HG03139 (cell line): ENCODE results near the gene MORC4.
"Not testable (repeated sequence)": the region's sequence is repeated elsewhere in the genome, so short reads cannot be mapped to it uniquely, and the experiment has no call there.

Source experiments
- ATAC-seq: cut with Tn5 transposase; IDR thresholded peaks from one replicate; pipeline ENCODE4 v1.9.1; 2021; ENCODE audit not compliant: unreplicated experiment

Gene MORC4

DNA sequence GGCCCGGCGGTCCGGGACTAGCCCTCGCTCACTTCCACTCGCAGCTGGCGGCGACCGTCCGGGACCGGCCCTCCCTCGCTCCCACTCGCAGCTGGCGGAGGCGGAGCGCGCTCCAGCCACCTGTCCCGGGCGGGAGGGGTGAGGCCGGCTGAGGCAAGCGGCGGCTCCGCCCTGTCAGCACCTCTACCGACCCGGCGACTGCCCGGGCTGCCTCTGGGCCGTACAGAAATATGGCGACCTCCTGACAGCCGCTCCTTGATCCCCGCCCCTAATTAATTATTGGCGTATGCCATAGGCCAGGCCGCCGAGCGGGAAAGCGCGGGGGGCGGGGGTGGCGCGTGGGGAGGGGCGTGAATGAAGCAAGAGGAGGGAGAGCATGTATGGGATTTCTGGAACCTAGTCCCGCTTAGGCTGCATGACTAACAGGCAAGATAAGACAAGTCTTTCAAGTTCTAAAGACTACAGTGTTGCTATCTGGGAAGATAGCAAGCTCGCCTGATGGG, at the start of gene MORC4:
MORC4 (minus strand) TSS at position 200 of the 503 bp plus-strand sequence. CDS start 243 bp downstream, outside the sequence.
- peak; percentile 83 for ATAC-seq

DNA sequence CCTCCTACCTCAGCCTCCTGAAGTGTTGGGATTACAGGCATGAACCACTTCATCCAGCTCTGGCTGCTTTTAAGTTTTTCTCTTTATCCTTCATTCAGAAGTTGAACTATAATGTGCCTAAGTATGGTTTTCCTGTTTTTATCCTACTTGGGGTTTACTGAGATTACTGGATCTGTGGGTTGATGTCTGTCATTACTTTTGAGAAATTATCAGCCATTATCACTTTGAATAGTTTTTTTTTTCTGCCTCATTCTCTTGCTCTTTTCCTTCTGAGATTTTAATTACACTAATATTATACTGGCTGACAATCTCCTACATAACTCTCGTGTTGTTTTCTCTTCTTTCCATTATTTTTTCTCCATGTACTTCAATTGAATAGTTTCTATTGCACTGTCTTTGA, 47.6 kb upstream of the MORC4 start:
- ATAC-seq: no peak

DNA sequence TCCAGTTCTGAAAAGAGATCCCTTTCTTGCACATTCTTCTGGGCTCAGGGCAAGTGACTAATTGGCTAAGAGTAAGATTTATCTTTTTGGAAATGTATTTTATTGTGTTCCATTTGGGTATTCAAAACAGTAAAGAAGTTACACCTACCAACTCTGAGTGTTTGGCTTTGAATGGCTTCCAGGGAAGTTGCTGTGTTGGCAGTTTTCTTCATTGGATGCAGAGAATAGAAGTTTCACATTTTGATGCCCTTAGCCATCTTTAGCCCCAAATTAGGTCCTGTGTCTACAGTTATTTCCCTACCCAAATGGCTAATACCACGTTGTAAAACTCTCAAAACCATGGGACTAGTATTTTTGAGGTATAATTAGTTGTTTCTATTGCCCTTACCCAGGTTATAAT, 29.7 kb upstream of the MORC4 start:
- ATAC-seq: no peak

DNA sequence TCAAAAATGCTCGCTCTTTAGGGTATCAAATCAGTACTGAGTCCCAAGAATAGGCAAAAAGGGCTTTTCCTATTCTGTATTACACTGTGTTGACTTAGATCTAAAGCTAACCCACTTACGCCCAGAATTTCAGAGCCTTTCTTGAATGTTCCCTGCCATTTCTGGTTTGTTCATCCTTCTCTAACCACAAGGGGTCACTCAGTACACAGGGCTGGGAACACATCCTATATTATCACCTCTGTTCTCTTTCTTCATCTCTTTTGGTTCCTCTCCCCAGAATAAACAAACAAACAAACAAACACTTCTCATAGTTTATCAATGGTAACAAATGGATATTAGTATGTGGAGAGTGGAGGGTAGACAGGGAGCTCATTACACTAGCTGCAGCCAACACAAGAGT, 25.5 kb upstream of the MORC4 start:
- ATAC-seq: no peak

DNA sequence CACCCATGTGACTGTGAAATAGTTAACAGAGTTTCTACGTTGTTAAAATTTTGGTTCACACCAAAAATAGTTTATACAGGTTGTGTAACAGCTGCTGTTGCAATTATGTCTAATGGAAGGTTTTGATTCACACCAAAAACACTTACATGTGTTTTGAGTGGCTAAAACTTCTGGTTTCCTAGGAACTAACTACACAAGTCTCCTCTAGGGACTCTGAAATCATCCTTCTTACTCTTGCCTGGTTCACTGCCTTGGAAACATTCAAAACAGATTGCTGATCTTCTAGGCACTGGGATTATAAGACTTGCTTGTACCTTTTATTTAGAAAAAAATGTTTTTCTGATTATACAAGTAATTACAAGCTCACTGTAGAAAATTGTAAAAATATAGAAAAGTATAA, 14.9 kb upstream of the MORC4 start:
- no peak for ATAC-seq

DNA sequence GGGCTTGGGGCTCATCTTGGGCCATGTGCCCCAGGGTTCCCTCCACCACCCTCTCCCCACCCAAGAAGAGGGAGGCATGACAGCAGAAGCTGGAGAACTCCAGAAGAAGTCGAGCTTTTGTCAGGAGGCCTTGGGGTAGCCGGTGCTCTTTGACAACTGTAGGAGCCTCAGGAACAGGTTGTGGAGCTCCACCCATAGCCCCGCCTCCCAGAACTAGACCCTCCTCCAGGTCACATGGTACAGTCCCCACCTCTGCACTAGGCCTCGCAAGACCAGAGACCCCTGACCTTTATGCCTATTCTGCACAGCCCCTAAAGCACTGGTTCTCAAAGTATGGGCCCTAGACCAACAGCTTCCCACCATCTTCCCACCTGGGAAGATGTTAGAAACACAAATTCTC, 8.0 kb upstream of the MORC4 start:
- ATAC-seq: no peak

DNA sequence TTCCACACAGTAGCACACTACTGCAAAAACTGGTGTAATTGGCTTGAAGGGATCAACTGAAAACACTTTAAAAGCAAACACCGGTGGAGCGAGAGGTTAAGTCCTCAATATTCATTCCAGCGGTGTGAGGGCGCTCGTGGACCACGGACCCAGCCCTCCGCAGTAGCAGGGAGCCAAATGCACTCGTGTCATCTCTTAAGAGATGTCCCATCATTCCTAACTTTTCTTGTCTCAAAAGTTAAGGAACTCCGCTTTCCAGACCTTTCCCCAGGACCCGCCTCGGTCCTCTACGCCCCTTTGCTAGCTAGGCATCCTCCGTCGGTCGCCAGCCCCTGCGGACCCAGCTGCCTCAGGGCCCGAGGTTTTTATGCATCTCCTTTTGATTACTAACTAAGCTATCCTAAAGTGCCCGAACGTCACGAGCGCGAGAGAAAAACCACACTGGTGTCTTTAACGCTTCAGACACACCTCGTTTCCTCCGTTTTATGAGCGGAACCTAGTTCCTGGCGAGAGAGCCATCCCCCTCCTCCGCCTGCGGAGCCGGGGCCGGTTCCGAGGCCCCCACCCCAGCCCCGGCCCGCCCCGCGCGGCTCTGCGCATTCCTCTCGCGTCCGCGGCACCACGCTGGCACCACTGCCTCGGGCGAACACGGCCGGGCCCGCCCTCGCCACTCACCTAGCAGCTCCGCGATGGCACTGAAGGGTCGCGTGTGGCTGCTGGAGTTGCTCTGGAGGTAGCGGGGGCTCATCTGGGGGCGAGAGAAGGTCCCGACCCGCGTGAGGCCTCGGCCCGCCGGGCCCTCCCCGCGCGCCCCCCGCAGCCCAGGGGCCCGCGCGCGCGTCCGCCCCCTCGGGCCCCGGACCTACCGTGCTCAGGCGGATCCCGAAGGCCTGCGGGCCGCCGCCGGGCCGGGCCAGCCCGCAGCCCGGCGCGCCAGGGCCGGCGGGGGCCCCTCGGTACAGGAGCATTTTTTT, 723 bp downstream of the MORC4 start:
- peak; percentile 19 for ATAC-seq

DNA sequence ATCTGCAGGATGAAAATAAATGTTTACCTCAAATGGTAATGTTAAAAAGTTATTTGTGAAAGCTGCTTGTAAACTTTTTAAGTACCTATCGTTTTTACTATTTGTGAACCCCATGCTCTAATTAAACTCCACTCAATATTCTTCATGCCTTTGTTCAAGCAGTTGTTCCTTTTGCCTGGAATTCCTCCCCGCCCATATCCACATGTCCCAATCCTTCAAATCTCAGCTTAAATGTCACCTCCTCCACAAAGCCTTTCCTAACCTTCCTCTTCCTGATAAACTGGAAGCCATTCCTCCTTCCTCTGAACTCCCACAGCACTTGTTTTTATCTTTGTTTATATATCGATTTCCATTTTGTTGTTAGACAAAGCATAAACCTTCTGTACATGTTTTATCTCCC, 2.4 kb downstream of the MORC4 start:
- ATAC-seq: no peak

DNA sequence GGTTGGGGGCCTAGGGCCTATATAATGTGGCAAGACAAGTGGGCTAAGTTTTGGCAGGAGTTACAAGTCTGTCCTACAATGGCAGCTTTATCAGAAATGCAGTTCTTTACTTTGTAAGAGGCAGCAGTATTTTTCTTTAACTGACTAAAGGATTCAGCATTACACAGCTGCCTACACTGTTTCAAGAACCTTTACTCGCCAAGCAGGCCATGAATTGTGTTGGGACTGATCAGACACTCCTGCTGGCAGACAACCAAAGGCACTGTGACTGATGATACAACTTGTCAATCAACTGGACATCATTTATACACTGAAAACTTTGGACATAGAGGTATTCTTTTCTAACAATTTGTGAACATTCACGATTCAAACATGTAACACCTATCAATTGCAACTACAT, 4.3 kb downstream of the MORC4 start:
- ATAC-seq: no peak

DNA sequence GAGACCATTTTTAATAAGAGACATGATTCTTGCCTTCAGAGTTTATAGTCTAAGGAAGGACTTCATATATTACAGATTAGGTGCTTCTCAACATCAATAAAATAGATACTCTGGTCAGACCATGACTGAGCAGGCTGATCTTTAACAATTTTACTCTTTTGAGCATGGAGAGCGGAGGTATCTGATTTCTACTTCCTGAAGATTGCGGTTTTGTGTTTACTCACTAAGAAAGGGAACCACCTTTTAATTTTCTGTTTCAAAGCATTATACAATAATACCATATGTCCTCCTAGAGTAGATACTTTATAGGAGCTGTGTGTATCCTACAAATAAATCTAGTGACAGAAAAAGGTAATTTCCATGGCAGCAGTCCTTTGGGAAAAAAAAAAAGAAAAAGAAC, 12.5 kb downstream of the MORC4 start:
- no peak for ATAC-seq

DNA sequence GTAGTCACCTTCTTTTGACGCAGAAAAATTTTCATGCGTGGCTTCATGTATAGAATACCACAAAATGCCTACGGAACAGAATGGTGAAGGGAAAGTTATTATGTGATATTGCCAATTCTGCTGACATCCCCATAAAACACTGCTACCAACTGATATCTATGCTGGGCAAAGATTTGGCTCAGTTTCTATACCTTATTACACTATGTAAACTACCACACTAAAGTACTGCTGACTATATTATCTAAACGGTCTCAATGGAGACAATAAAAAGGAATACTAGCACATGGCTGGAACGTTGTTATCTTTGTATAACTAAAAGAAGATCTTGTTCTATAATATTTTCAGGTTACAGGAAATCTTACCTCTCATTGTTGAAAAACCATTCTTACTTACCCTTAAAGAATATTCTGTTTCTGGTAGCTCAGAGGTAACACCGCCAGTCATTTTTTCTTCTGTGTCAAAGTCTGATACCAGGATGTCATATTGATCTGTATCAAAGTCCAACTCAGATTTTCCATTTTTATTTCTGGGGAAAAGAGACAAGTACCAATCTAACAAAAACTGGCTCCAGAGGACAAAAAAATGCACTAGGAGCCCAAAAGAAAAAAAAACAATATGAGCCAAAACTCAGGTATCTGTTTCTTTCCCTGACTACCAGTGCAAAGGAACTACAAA, 18.9 kb downstream of the MORC4 start:
- ATAC-seq: no peak

DNA sequence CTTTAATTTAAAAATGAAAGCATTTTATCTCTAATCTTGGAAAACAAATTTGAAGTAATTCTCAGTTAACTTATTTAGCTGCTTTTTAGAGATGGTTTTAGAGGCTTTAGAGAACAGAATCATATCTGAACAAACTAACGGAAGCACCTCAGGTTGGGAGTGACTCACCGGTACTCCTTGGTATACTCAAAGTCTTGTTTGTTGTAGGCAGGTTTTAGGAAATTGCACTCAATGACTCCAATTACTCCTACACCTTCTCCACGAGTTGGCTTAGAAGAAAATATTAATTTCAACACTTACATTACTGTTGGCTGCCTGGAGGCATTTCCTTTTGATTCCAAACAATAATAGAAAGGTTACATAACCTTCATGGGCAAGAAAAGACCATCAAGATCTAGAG, 23.6 kb downstream of the MORC4 start:
- ATAC-seq: no peak

DNA sequence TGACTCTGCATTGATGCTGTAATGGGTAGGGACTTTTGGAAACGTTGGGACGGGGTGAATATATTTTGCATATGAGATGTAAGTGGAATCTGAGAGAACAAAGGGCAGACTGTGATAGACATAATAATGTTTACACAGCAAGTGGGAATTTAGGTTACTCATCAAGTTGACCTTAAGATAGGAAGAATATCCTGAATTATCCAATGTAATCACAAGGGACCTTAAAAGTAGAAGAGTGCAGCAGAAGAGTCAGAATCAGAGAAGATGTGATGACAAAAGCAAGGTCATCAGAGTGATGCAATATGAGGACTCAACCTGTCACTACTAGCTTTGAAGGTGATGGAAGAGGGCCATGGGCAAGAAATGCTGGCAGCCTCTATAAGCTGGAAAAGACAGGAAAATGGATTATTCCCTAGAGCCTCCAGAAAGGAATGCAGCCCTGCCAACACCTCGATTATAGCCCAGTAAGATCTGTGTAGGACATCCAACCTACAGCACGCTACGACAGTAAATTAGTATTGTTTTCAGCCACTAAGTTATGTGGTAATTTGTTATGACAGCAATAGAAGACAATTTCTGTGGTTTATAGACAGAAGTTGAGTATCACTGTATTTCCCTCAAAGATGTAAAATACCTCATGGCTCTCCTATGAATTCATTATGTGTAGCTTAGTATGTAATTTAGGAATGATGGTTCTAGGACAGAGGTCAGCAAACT, 26.4 kb downstream of the MORC4 start:
- no peak for ATAC-seq

DNA sequence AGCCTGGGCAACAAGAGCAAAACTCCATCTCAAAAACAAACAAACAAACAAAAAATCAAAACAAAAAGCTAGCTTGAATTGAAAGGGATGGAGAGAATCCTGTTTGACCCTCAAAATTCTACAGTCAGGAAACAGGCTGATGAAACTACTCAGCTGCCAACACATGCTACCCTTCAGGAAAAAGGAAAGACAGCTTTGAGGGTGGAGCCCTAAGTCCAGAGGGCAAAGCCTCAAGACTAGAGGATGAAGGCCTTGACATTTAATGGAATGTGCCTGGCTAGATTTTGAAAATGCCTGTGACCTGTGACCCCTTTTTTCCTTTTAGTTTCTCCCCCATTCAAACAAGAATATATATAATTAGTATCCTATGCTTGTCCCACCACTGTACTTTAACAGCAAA, 27.1 kb downstream of the MORC4 start:
- ATAC-seq: no peak

DNA sequence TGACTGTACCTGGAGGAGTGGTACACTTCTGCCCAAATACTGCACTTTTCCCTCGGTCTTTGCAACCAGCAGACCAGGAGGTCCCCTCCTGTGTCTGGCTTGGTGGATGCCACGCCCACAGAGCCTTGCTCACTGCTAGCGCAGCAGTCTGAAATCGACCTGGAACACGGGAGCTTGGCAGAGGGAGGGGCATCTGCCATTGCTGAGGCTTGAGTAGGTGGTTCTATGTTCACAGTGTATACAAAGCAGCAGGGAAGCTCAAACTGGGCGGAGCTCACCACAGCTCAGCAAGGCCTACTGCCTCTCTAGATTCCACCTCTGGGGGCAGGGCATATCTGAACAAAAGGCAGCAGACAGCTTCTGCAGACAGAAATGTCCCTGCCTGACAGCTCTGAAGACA, 33.5 kb downstream of the MORC4 start:
- not testable (repeated sequence) for ATAC-seq

DNA sequence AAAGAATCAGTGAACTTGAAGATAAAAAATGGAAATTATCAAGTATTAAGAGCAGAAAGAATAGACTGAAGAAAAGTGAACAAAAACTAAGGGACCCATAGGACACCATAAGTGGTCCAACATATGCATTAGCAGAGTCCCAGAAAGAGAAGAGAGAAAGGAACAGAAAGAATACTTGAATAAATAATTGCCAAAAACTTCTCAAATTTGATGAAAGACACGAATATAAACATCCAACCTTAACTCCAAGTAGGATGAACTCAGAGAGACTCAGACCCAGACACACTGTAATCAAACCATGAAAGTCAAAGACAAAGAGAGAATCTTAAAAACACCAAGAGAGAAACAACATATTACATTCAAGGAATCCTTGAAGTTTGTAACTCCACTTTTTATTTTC, 35.7 kb downstream of the MORC4 start:
- no peak for ATAC-seq

DNA sequence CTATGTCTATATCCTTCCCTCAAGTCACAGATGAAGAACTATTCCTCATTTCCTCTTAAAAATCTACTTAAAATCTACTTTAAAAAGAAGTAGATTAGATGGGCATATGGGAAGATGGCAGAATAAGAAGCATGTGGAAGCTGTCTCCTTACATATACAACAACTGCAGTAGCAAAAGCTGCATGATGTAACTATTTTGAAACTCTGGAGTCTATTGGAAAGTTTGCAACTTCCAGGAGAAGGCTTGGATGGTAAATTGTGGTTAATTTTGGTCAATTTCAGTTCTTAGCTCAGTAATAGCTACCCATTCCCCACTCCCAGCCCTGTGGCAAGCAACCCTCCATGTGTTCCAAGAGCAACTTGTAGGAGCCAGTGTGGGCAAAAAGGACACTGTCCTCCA, 36.9 kb downstream of the MORC4 start:
- no peak for ATAC-seq

DNA sequence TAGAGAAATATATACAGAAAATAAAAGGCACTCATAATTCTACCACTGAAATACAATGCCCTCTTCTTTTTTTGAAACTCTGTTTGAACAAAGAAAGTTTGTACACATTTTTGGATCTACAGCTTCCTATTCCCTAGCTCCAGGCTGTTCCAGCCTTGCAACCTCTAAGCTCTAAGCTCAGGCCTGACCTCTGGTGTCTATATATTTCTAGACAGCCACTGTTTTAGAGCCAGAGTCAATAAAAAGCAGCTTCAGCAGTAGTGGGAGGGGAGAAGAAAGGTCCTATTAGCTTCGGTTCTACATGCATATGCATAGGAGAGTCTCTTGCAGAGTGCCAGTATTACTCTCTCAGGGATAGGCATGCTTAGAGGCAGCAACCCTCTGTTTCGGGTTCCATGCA, 40.1 kb downstream of the MORC4 start:
- no peak for ATAC-seq

DNA sequence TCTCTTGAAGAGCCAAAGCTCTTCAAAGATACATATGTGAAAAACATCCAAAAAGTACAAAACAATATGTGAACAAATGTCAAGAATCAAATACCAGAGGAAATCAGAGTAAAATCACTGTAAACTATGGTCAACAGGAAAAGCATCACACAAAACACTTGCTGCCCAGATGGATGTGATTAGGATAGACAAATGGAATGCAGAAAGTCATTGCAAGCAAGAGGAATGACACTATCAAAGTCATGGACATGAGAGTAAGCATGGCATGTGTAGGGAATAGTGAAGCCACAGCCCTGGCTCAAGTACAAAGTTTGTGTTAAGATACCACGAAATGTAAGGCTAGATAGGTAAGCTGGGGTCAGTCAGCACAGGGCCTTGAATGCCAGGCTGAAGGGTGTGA, 42.2 kb downstream of the MORC4 start:
- no peak for ATAC-seq

DNA sequence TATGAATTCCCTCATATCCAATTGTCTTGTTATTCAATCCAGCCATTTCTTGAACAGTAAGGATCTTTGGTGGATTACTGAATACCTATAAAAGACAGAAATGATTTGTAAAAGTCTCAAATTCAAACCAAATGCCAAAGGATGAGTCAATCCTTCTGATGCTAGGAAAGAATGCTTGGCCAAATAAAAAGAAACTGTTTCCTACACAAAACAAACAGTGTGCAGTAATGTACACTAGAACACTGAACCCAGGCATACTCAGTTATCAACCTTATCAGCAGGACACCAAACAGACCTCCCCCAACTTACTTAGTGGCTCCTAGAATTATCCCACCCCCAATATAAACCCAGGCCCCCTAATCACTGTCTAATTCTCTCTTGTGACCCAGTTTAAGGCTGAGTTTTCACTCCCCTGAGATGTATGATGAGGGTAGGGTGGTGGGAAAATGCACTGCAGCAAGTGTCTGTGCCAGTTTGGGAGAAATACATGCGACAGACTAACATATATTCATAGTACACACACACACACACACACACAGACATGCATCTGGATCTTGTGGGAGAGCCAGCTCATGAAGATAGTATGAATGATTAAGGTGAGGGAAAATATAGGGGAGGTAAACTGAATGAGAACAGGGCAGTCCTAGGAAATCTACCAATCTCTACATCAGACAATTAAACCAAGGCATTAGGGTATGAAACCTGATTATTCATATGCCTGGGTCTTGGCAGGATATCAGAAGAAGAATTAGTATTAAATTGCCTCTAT, 44.8 kb downstream of the MORC4 start:
- ATAC-seq: no peak

DNA sequence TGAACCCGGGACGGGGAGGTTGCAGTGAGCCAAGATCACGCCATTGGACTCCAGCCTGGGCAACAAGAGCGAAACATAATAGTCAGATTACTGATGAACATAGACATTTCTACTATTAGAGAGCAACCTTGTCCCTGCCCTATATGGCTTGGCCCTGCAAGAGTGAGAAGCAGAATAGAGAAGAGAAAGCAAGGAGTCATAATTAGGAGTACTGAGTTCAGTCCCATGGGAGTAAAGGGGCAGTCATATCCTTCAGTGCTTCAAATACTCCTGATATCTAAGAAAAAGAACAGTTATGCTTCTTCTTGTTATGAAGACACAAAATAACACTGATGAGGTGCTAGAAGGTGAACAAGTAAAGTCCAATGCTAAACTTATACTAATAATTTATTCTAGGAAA, 46.0 kb downstream of the MORC4 start:
- ATAC-seq: no peak
